CD8-positive, alpha-beta memory T cell (primary cell): Measurements from ENCODE around the gene PGF. TPM values are rescaled to one million over a fixed set of nuclear protein-coding genes. Genes with fewer than 3 reads are reported as not detected.
A peak's percentile ranks its signal among the peaks of the same experiment; 100 is the strongest.

Experiments used
- CTCF ChIA-PET: fragments of 350-600 bp; sonication (Branson Sonifier 250); formaldehyde crosslinking; loops from one replicate; lab custom pipeline; 2021; ENCODE audit warnings: antibody characterized with exemption; lab: Charles Lee
- POLR2A ChIA-PET: fragments of 350-600 bp; sonication (Branson Sonifier 250); formaldehyde crosslinking; loops from one replicate; lab custom pipeline; 2021; ENCODE audit warnings: antibody characterized with exemption; lab: Charles Lee
- DNase-seq, 5 donors: peaks; one replicate each; pipeline versions ENCODE4 v3.0.0 to v3.0.0-alpha.2; 2020 to 2022; ENCODE audit warnings: mixed read lengths in 1 of 5
- H3K27ac ChIP-seq: one replicate; pipeline ENCODE4 v1.7.0; 2013; ENCODE audit warnings: low read depth, mild to moderate bottlenecking, low read length, moderate library complexity
- H3K27me3 ChIP-seq: 2 replicates; pipeline ENCODE4 v1.7.0; 2013; ENCODE audit warnings: low read length, mild to moderate bottlenecking; ENCODE audit not compliant: insufficient read depth, poor library complexity, severe bottlenecking
- H3K36me3 ChIP-seq: 2 replicates; pipeline ENCODE4 v1.7.0; 2013; ENCODE audit warnings: mild to moderate bottlenecking, low read length, moderate library complexity; ENCODE audit not compliant: insufficient read depth
- H3K4me1 ChIP-seq: 2 replicates; pipeline ENCODE4 v1.7.0; 2013; ENCODE audit warnings: mild to moderate bottlenecking, low read length, moderate library complexity; ENCODE audit not compliant: insufficient read depth
- H3K4me3 ChIP-seq: 2 replicates; pipeline ENCODE4 v1.7.0; 2013; ENCODE audit warnings: mild to moderate bottlenecking, low read length
- H3K9me3 ChIP-seq: 2 replicates; pipeline ENCODE4 v1.7.0; 2013; ENCODE audit warnings: mild to moderate bottlenecking, low read length
- H3K27ac Mint-ChIP-seq, 8 donors: one replicate each; pipeline ENCODE4 v1.8.0; 2020 to 2021; ENCODE audit warnings: mixed read lengths in 8 of 8, mild to moderate bottlenecking in 6 of 8, inconsistent platforms in 3 of 8, moderate library complexity in 3 of 8
- H3K27me3 Mint-ChIP-seq, 2 donors: one replicate each; pipeline ENCODE4 v1.8.0; 2020 to 2021; ENCODE audit warnings: mixed read lengths in 2 of 2, mild to moderate bottlenecking in 1 of 2, moderate library complexity in 1 of 2
- H3K36me3 Mint-ChIP-seq, 3 donors: one replicate each; pipeline ENCODE4 v1.8.0; 2020 to 2021; ENCODE audit warnings: mixed read lengths in 3 of 3, inconsistent platforms in 1 of 3, mild to moderate bottlenecking in 1 of 3
- H3K4me1 Mint-ChIP-seq, 3 donors: one replicate each; pipeline ENCODE4 v1.8.0; 2020 to 2021; ENCODE audit warnings: mixed read lengths in 3 of 3, inconsistent platforms in 1 of 3, mild to moderate bottlenecking in 1 of 3
- H3K4me3 Mint-ChIP-seq, 7 donors: one replicate each; pipeline ENCODE4 v1.8.0; 2020 to 2021; ENCODE audit warnings: mixed read lengths in 7 of 7, mild to moderate bottlenecking in 6 of 7, moderate library complexity in 4 of 7, inconsistent platforms in 2 of 7
- H3K9me3 Mint-ChIP-seq, 5 donors: one replicate each; pipeline ENCODE4 v1.8.0; 2020 to 2022; ENCODE audit warnings: mixed read lengths in 5 of 5, mild to moderate bottlenecking in 3 of 5, moderate library complexity in 2 of 5, inconsistent platforms in 1 of 5
- polyA plus RNA-seq: library from polyadenylated mRNA; unstranded; fragments of 300-500 nt; fragmentation: Illumina TruSeq; gene quantifications from one replicate; pipeline ENCODE4 v1.2.3, GENCODE V29; 2021
- total RNA-seq, 2 experiments: library from RNA; stranded (reverse); gene quantifications; one replicate each; pipeline ENCODE4 v1.2.3, GENCODE V29; 2021

The PGF gene
- total and polyA plus RNA-seq, 3 experiments from 2014 or later = 0.29 TPM; not detected in 2

DNA sequence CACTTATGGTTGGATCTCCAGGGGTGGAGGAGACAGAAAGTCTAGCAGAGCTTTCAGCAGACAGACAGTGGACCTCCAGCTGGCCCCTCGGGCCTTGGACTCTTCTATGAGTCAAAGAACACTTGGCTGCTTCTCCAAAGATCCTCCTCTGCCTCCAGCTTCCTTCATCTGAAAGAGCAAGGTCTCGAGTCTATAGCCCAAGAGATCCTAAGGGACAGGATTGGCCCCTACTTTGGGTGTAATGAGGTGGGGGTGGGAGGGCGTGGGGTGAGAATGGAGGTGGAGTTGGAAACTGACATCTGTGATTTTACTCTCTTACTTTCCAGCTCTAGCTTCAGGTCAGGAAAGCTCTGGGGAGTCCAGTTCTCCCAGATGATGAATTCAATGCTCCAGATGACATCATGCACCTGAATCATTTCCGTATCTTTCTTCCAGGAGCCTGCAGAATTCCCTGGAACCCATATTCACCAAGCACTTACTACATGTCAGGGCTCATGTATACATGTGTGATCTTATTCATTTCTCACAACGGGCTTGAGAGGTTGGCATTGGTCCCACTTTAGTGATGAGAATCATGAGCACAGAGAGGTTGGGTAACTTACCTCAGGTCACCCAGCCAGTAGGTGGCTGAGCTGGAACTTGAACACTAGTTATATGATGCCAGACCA, 10.2 kb upstream of the PGF start:
- no peaks in the 10 kb centered on the region for H3K4me1 ChIP-seq
- H3K27me3 Mint-ChIP-seq = peaks cover 5 to 16% of the 10 kb centered on the region in 2 donors
- H3K27ac Mint-ChIP-seq = peak overlapping the region in 1 of 8 donors; percentile 66
- POLR2A ChIA-PET = no interaction called here
- H3K27ac ChIP-seq = no peak overlapping the region
- no peaks in the 10 kb centered on the region for H3K36me3 ChIP-seq
- no peaks in the 10 kb centered on the region for H3K27me3 ChIP-seq
- H3K36me3 Mint-ChIP-seq = no peaks in the 10 kb centered on the region
- DNase-seq = no peak
- CTCF ChIA-PET = no interaction called here
- no peaks in the 10 kb centered on the region for H3K4me1 Mint-ChIP-seq
- no peaks in the 10 kb centered on the region for H3K9me3 Mint-ChIP-seq
- H3K9me3 ChIP-seq = no peaks in the 10 kb centered on the region
- H3K4me3 Mint-ChIP-seq = no peak overlapping the region
- H3K4me3 ChIP-seq = no peak overlapping the region

DNA sequence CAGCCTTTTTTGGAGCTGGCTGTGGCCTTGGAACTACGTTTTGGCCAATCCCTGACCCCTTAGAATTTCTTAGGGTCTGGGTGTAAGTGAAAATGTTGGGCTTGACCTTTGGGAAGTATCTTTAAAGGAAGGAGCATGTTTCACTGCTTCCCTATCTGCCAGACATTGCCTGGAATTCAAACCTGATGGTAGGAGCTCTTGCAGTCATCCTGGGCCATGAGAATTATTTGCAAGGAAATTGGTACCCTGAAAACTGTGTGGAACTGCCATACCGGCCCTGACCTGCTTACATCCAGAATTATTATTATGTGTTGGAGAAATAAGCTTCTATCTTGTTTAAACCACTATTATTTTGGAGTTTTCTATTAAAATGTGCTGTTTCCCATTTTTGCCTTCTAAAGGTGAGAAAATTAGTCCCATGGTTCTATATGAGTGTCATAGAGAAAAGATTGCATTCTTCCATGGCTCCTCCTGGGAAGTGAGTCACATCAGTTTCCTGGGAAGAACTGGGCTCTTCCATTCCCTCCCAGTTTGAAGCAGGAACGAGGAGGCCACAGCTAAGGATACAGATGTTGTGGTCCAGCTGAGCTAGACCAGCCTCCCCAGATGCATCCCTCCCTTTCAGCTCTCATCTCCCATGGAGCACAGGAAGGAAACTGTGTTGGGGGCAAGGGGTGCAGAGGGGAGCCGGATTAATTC, 9.5 kb upstream of the PGF start:
- CTCF ChIA-PET = no interaction called here
- H3K36me3 ChIP-seq = no peaks in the 10 kb centered on the region
- no peaks in the 10 kb centered on the region for H3K9me3 Mint-ChIP-seq
- no peaks in the 10 kb centered on the region for H3K27me3 ChIP-seq
- H3K27ac Mint-ChIP-seq = no peak overlapping the region
- H3K27me3 Mint-ChIP-seq = peaks cover 8 to 16% of the 10 kb centered on the region in 2 donors
- no peaks in the 10 kb centered on the region for H3K4me1 ChIP-seq
- POLR2A ChIA-PET = no interaction called here
- no peak overlapping the region for H3K27ac ChIP-seq
- H3K4me3 ChIP-seq = no peak overlapping the region
- no peaks in the 10 kb centered on the region for H3K9me3 ChIP-seq
- no peak overlapping the region for H3K4me3 Mint-ChIP-seq
- H3K4me1 Mint-ChIP-seq = no peaks in the 10 kb centered on the region
- no peaks in the 10 kb centered on the region for H3K36me3 Mint-ChIP-seq
- no peak for DNase-seq

DNA sequence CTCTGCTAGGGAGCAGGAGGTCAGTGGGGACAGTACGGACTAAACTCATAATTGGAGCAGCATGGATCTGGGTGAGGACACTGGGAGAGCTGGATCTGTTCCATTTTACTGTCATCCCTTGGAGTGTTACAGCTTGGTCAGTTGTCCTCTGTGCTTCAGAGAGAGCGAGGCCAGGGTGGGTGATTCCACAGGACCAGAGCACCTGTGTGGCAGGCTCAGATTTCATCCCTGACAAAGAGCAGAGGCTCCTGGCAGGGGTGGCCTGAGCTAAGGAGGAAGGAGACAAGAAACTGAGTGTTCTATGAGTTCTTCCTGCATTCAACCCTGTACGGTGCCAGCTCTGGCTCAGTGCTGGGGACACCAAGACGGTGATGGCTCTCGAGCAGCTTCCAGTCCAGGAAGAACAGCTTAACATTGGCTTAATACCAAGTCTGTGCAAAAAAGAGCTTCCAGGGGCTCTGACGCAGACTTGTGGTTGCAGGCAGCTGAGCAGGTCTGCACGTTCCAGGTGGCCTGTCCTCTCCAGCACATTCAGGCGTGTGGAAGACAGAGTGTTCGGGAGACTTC, 8.4 kb upstream of the PGF start:
- no peak for DNase-seq
- no peak overlapping the region for H3K27ac ChIP-seq
- H3K27me3 Mint-ChIP-seq = peaks cover 9 to 16% of the 10 kb centered on the region in 2 donors
- no peak overlapping the region for H3K4me3 ChIP-seq
- H3K36me3 ChIP-seq = no peaks in the 10 kb centered on the region
- H3K4me1 Mint-ChIP-seq = no peaks in the 10 kb centered on the region
- H3K27ac Mint-ChIP-seq = peak overlapping the region in 1 of 8 donors; percentile 96
- H3K4me3 Mint-ChIP-seq = no peak overlapping the region
- H3K27me3 ChIP-seq = no peaks in the 10 kb centered on the region
- ChIA-PET POLR2A (interaction anchor here (0.6 kb wide), 1 partner anchor 1166 kb away, joined by 3 read pairs; no protein-coding TSS in a partner anchor), CTCF (no interaction called here)
- no peaks in the 10 kb centered on the region for H3K9me3 ChIP-seq
- H3K9me3 Mint-ChIP-seq = no peaks in the 10 kb centered on the region
- no peaks in the 10 kb centered on the region for H3K36me3 Mint-ChIP-seq
- no peaks in the 10 kb centered on the region for H3K4me1 ChIP-seq

DNA sequence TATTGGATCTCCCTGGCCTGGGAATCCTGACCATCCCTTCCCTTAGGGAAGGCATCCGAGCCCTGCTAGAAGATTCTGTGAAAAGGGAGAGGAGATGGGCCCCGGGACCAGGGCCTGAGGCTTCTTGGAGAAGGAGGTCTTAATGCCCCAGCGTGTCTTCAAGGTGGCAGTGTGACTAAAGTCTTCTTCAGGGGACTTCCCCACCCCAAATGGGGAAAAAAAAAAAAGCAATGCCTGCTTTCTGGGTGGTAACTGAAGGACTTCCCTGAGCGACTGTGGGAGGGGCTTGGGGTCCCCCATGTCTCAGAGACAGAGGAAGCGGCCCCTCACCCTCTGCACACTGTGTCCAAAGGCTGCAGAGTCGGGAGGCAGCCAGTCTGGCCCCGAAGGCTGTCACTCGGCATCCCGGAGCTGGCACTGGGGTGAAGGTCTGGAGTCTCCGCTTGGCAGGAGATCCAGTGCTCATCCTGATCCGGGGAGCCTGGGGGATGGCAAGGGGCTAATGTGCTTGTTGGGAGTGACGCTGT, 7.8 kb upstream of the PGF start:
- H3K27ac ChIP-seq = no peak overlapping the region

DNA sequence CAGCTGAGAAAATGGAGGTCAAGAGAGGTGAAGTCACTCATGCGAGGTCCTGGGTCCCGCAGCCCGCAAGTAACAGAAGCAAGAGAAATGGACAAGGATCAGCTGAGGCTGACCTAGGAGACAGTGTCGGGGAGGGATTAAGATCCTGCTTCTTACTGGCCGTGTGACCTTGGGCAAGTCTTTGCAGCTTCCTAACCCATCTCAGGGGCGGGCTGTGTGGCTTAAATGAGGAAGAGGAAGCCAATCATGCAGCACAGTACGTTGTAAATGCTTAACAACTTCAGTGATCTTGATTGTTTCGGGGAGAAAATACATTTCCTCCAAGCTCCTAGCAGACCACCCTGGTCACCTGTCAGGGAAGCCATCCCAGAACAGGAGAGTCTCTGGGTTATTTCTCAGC, 7.1 kb upstream of the PGF start:
- Mint-ChIP-seq H3K27ac (no peak overlapping the region), H3K9me3 (no peaks in the 10 kb centered on the region), H3K27me3 (peaks cover 9 to 16% of the 10 kb centered on the region in 2 donors), H3K4me3 (no peak overlapping the region), H3K4me1 (no peaks in the 10 kb centered on the region), H3K36me3 (no peaks in the 10 kb centered on the region)
- H3K36me3 ChIP-seq = no peaks in the 10 kb centered on the region
- ChIA-PET CTCF (interaction anchor here (1.6 kb wide), 1 partner anchor 21 kb away, joined by 4 read pairs; no protein-coding TSS in a partner anchor), POLR2A (no interaction called here)
- H3K4me3 ChIP-seq = no peak overlapping the region
- H3K27ac ChIP-seq = no peak overlapping the region
- H3K4me1 ChIP-seq = no peaks in the 10 kb centered on the region
- H3K9me3 ChIP-seq = no peaks in the 10 kb centered on the region
- H3K27me3 ChIP-seq = no peaks in the 10 kb centered on the region
- no peak for DNase-seq

More for the DNA sequence above, 7.8 kb upstream of the PGF start:
- CTCF ChIA-PET = interaction anchor here (1.6 kb wide), 1 partner anchor 22 kb away, joined by 4 read pairs; no protein-coding TSS in a partner anchor
- H3K27me3 ChIP-seq = no peaks in the 10 kb centered on the region
- POLR2A ChIA-PET = interaction anchor here (0.6 kb wide), 1 partner anchor 1166 kb away, joined by 3 read pairs; no protein-coding TSS in a partner anchor
- Mint-ChIP-seq H3K27ac (no peak overlapping the region), H3K27me3 (peaks cover 9 to 16% of the 10 kb centered on the region in 2 donors), H3K4me1 (no peaks in the 10 kb centered on the region), H3K9me3 (no peaks in the 10 kb centered on the region), H3K4me3 (no peak overlapping the region), H3K36me3 (no peaks in the 10 kb centered on the region)
- no peaks in the 10 kb centered on the region for H3K9me3 ChIP-seq
- no peaks in the 10 kb centered on the region for H3K36me3 ChIP-seq
- DNase-seq = no peak
- H3K4me1 ChIP-seq = no peaks in the 10 kb centered on the region
- H3K4me3 ChIP-seq = no peak overlapping the region

DNA sequence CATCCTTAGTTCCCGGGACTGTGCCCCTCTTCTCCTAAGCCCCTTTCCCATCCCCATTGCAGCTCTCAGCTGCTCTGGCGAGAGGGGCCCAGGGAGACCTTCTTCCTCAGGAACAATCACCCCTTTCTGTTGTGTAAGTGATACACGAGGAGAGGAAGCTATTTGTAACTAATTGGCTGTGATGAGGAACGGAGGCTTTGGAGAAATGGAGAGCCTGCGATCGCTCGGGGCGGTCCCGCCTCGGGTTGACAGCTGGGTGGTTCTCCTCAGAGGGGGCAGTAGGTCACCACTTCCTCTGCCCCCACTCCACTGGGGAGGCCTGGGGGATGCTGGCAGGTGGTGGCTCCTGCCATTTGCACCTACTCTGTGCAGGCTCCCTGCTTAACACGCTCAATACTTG, 6.6 kb upstream of the PGF start:
- peaks cover 11 to 17% of the 10 kb centered on the region in 2 donors for H3K27me3 Mint-ChIP-seq
- Histone ChIP-seq H3K27me3 (no peaks in the 10 kb centered on the region), H3K27ac (no peak overlapping the region), H3K4me1 (no peaks in the 10 kb centered on the region), H3K4me3 (no peak overlapping the region), H3K9me3 (no peaks in the 10 kb centered on the region), H3K36me3 (no peaks in the 10 kb centered on the region)
- H3K4me3 Mint-ChIP-seq = no peak overlapping the region
- no peaks in the 10 kb centered on the region for H3K9me3 Mint-ChIP-seq
- no peaks in the 10 kb centered on the region for H3K36me3 Mint-ChIP-seq
- CTCF ChIA-PET = interaction anchor here (1.6 kb wide), 1 partner anchor 21 kb away, joined by 4 read pairs; no protein-coding TSS in a partner anchor
- H3K27ac Mint-ChIP-seq = no peak overlapping the region
- DNase-seq = no peak
- POLR2A ChIA-PET = no interaction called here
- no peaks in the 10 kb centered on the region for H3K4me1 Mint-ChIP-seq

DNA sequence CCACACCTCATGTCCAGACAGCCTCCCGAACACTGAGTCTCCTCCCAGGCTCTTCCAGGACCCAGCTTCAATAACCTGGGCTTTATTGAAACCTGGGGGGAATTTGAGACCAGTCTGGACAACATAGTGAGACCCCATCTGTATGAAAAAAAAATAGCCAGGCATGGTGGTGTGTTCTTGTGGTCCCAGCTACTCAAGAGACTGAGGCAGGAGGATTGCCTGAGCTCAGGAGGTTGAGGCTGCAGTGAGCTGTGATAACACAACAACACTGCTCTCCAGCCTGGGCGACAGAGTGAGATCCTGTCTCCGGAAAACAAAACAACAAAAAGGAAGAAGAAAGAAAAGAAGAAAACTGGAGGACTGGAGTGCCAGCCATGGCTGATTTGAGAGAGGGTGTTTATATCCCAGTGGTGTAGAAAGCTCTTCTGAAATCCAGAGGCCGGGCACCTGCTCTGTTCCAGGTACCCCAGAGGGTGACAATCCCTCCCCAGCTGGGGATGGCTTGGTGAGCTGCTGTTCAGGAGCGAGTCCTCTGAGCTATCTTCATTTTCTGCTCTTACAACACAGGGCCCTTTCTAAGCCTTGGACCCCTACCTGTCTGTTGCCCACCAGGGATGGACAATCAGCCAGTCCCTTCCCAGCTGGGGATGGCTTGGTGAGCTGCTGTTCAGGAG, 6.0 kb upstream of the PGF start:
- no peaks in the 10 kb centered on the region for H3K36me3 ChIP-seq
- H3K27ac Mint-ChIP-seq = no peak overlapping the region
- no peak overlapping the region for H3K4me3 ChIP-seq
- no peaks in the 10 kb centered on the region for H3K27me3 ChIP-seq
- H3K27me3 Mint-ChIP-seq = peaks cover 12 to 19% of the 10 kb centered on the region in 2 donors
- no peak for DNase-seq
- no peaks in the 10 kb centered on the region for H3K9me3 Mint-ChIP-seq
- no peaks in the 10 kb centered on the region for H3K9me3 ChIP-seq
- ChIA-PET CTCF (interaction anchor here (1.6 to 1.8 kb wide), 2 partner anchors 20 to 127 kb away, joined by 4 to 5 read pairs; no protein-coding TSS in a partner anchor), POLR2A (no interaction called here)
- no peaks in the 10 kb centered on the region for H3K4me1 ChIP-seq
- no peaks in the 10 kb centered on the region for H3K36me3 Mint-ChIP-seq
- H3K4me1 Mint-ChIP-seq = peaks cover 0 to 2% (median 2%) of the 10 kb centered on the region in 3 donors
- no peak overlapping the region for H3K27ac ChIP-seq
- no peak overlapping the region for H3K4me3 Mint-ChIP-seq
